K562 (cell line): ENCODE measurements around the gene BLOC1S3. TPM values are rescaled to one million over a fixed set of nuclear protein-coding genes. Genes with fewer than 3 reads are reported as not detected.

Source experiments
- ATAC-seq: fragments of 200-7000 bp; cut with Tn5 transposase; 3 replicates; pipeline ENCODE4 v1.9.1; 2020; ENCODE audit warnings: moderate library complexity
- BruUV-seq: library from RNA; stranded (reverse); fragments of 400-500 nt; replicated peaks from 2 replicates; lab custom pipeline; 2021; lab: Mats Ljungman, UMichigan
- CTCF ChIA-PET: fragments of 300-600 bp; formaldehyde crosslinking; extraction: SDS; loops from one replicate; lab custom pipeline; 2021; ENCODE audit warnings: low intra/inter-chr PET ratio; lab: Yijun Ruan, JAX
- POLR2A ChIA-PET: fragments of 300-600, 350-650 bp; sonication (Branson Sonifier 250); formaldehyde crosslinking; extraction: SDS; loops from one replicate; lab custom pipeline; 2021; ENCODE audit warnings: antibody characterized with exemption, inconsistent platforms; lab: Yijun Ruan, JAX
- DNase-seq, 4 experiments: peaks; one replicate each; pipeline versions ENCODE4 v3.0.0 to v3.0.0-alpha.2; 2011 to 2018; ENCODE audit warnings: low spot score in 3 of 4, mixed read lengths in 3 of 4; ENCODE audit errors: extremely low read depth in 1 of 4
- FAIRE-seq: peaks from 2 replicates; lab custom pipeline; 2011; peaks lifted over from hg19 to GRCh38; lab: Jason Lieb, UNC
- H2AFZ ChIP-seq: 2 replicates; pipeline ENCODE4 v1.6.0; 2011; ENCODE audit warnings: low read depth, low read length, control low read depth, inconsistent platforms
- H3K27ac ChIP-seq: fragments of 200-600 bp; 3 replicates; pipeline ENCODE4 v1.8.0; 2011; ENCODE audit warnings: low read depth, mild to moderate bottlenecking, control low read depth, inconsistent platforms, low read length, moderate library complexity, mixed read lengths; ENCODE audit errors: extremely low read depth
- H3K27me3 ChIP-seq, 2 experiments: fragments of 300-600 bp in 1 of 2; 2 replicates in 1 of 2; 3 replicates in 1 of 2; pipeline versions ENCODE4 v1.6.0 to v1.8.0; 2011; ENCODE audit warnings: inconsistent platforms in 2 of 2, low read length in 2 of 2, mild to moderate bottlenecking in 1 of 2, mixed read lengths in 1 of 2, moderate library complexity in 1 of 2; ENCODE audit not compliant: control insufficient read depth in 2 of 2, insufficient read depth in 2 of 2
- H3K36me3 ChIP-seq: fragments of 300-600 bp; 3 replicates; pipeline ENCODE4 v1.8.0; 2011; ENCODE audit warnings: mild to moderate bottlenecking, low read length, inconsistent platforms; ENCODE audit not compliant: control insufficient read depth, insufficient read depth
- H3K4me1 ChIP-seq, 2 experiments: fragments of 200-600 bp in 1 of 2; replicated peaks in 1 of 2; 2 replicates in 1 of 2; 3 replicates in 1 of 2; pipeline versions ENCODE4 v1.5.1 to v1.8.0; 2011; ENCODE audit warnings: inconsistent platforms in 2 of 2, low read length in 2 of 2, mild to moderate bottlenecking in 1 of 2, mixed read lengths in 1 of 2, moderate library complexity in 1 of 2; ENCODE audit not compliant: control insufficient read depth in 2 of 2, insufficient read depth in 2 of 2
- H3K4me2 ChIP-seq: 2 replicates; pipeline ENCODE4 v1.6.1; 2011; ENCODE audit warnings: low read length, control low read depth, inconsistent platforms, mixed read lengths; ENCODE audit not compliant: insufficient read depth
- H3K4me3 ChIP-seq: fragments of 200-600 bp; sonication (generic), shearing (Covaris generic); 2 replicates; pipeline ENCODE4 v1.5.1; 2016; ENCODE audit warnings: control low read depth, inconsistent platforms
- H3K79me2 ChIP-seq: fragments of 200-600 bp; 3 replicates; pipeline ENCODE4 v1.8.0; 2011; ENCODE audit warnings: low read length, inconsistent platforms; ENCODE audit not compliant: control insufficient read depth, insufficient read depth
- H3K9ac ChIP-seq, 2 experiments: 2 replicates each; pipeline versions ENCODE4 v1.6.0 to v1.6.1; 2011; ENCODE audit warnings: low read depth in 2 of 2, low read length in 2 of 2, control low read depth in 1 of 2, inconsistent platforms in 1 of 2, mild to moderate bottlenecking in 1 of 2, mixed read lengths in 1 of 2; ENCODE audit not compliant: insufficient read depth in 1 of 2
- H3K9me1 ChIP-seq: one replicate; pipeline ENCODE4 v1.6.0; 2011; ENCODE audit warnings: inconsistent platforms, mild to moderate bottlenecking, low read length, moderate library complexity; ENCODE audit not compliant: control insufficient read depth, insufficient read depth
- H3K9me3 ChIP-seq: replicated peaks from 2 replicates; pipeline ENCODE4 v1.5.1; 2011; ENCODE audit warnings: low read depth, low read length, inconsistent platforms; ENCODE audit not compliant: control insufficient read depth, insufficient read depth
- H4K20me1 ChIP-seq: replicated peaks from 2 replicates; pipeline ENCODE4 v1.6.1; 2011; ENCODE audit warnings: low read length, inconsistent platforms, mixed read lengths; ENCODE audit not compliant: control insufficient read depth, insufficient read depth
- POLR2G ChIP-seq: fragments of 200-400 bp; formaldehyde crosslinking; IDR thresholded peaks from 2 replicates; pipeline ENCODE4 v1.6.1; 2017; ENCODE audit warnings: low read depth, mild to moderate bottlenecking, antibody characterized with exemption, low read length, moderate library complexity
- SREBF1 ChIP-seq: fragments of 150-350 bp; IDR thresholded peaks from 2 replicates; pipeline ENCODE4 v1.6.1; 2014; ENCODE audit warnings: antibody characterized with exemption, low read depth, low read length, borderline replicate concordance
- TCF3 ChIP-seq: sonication (generic); formaldehyde crosslinking; IDR thresholded peaks from 2 replicates; pipeline ENCODE4 v1.4.0; 2020; ENCODE audit warnings: mild to moderate bottlenecking, missing genetic modification reagents
- ZNF324 ChIP-seq: fragments of 250-450 bp; sonication (Bioruptor Pico); IDR thresholded peaks from 2 replicates; pipeline ENCODE4 v1.4.0; 2020; ENCODE audit warnings: mild to moderate bottlenecking
- WGBS: fragments of 100-300 bp; shearing (Covaris generic); methylation state at CpG from one replicate; pipeline ENCODE4 v1.1.6; 2016; ENCODE audit warnings: low coverage, mixed read lengths; ENCODE audit not compliant: insufficient coverage; ENCODE audit errors: missing lambda C conversion rate; 5-methylcytosine and 5-hydroxymethylcytosine counted together
- in situ Hi-C: fragments of 300-500 bp; cut with MboI; formaldehyde crosslinking; loops from 4 replicates; pipeline ENCODE4 v1.15.0; 2018; ENCODE audit warnings: inconsistent platforms, mixed read lengths
- intact Hi-C: fragments of 100-400 bp; cut with micrococcal nuclease; formaldehyde crosslinking; loops from 2 replicates; pipeline ENCODE4 v1.14.2; 2022
- polyA plus RNA-seq, 8 experiments: library from polyadenylated mRNA; depleted of rRNA in 4 of 8; stranded (reverse) in 5 of 8; unstranded in 3 of 8; fragments of >200 nt; fragmentation: Nextera tagmentation in 2 of 8; fragmentation: Illumina TruSeq in 1 of 8; extraction: Ambion mirVana in 2 of 8; extraction: Trizol in 1 of 8; gene quantifications; 2 replicates each; pipeline versions ENCODE4 v1.2.1 to v1.2.3, GENCODE V29; 2011 to 2014; ENCODE audit warnings: inconsistent platforms in 1 of 8, missing spikeins in 1 of 8
- total RNA-seq, 7 experiments: library from RNA; depleted of rRNA in 6 of 7; stranded (reverse); fragments of >200 nt in 6 of 7; fragmentation: Illumina TruSeq in 2 of 7; extraction: Trizol in 2 of 7; gene quantifications; 2 replicates each; pipeline versions ENCODE4 v1.2.1 to v1.2.3, GENCODE V29; 2011 to 2021; ENCODE audit warnings: low replicate concordance in 1 of 7
- TF ChIP-seq, protein P1 (sequence below): IDR thresholded peaks from 2 replicates; pipeline ENCODE4 v1.6.1; 2011; ENCODE audit warnings: borderline replicate concordance, low read depth, mild to moderate bottlenecking, moderate library complexity, low read length; ENCODE audit not compliant: insufficient read depth, poor library complexity, severe bottlenecking

Gene BLOC1S3
- total and polyA plus RNA-seq, 9 of the 15 experiments (the other 6 are each of a cell fraction or from before 2014, with no cell fraction given): 3.9 to 20.2 (median 10.4) TPM

DNA sequence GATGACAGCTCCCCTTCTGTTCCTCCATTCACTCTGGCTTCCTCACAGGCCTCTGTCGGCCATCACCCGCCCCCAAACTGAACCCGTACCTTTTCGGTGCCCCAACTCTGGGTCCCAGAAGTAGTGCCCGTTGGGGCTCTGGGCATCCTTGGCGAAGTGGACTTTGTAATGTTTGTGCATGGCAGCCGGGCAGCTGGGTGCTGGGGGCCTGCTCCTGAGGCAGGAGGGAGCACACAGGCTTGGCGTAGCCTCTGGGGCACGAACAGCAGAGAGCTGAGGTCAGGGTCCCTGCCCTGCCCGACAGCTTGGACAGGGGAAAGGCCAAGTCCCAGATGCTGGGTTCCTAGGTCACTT lies 18.6 kb upstream of the BLOC1S3 start:
- intact Hi-C loops (no loop called here), in situ Hi-C loops (no loop called here)
- peaks cover 3 to 72% of the 10 kb centered on the region in 2 experiments; a peak in 3 of 5 replicates for H3K4me1 ChIP-seq
- no peak overlapping the region for H2AFZ ChIP-seq
- no TSS peak for BruUV-seq
- 24% methylated on average over 8 of the region's 10 CpGs for WGBS
- peaks cover 17% of the 10 kb centered on the region; the same call in 1 of the 2 replicates for H4K20me1 ChIP-seq
- ATAC-seq: no peak
- CTCF ChIA-PET: no interaction called here
- no peak overlapping the region for H3K4me3 ChIP-seq
- FAIRE-seq: no peak
- POLR2A ChIA-PET: interaction anchor here (1.4 kb wide), 1 partner anchor 27 kb away, joined by 3 read pairs; no protein-coding TSS in a partner anchor
- DNase-seq: no peak
- H3K27ac ChIP-seq: no peak overlapping the region
- no peak overlapping the region for H3K4me2 ChIP-seq
- no peaks in the 10 kb centered on the region for H3K9me3 ChIP-seq
- no peaks in the 10 kb centered on the region for H3K79me2 ChIP-seq
- TF ChIP-seq ZNF324 (CRISPR knock-in tag) (no peak), POLR2G (peak; percentile 40), SREBF1 (no peak), TCF3 (CRISPR knock-in tag) (no peak)
- TF ChIP-seq, protein P1, sequence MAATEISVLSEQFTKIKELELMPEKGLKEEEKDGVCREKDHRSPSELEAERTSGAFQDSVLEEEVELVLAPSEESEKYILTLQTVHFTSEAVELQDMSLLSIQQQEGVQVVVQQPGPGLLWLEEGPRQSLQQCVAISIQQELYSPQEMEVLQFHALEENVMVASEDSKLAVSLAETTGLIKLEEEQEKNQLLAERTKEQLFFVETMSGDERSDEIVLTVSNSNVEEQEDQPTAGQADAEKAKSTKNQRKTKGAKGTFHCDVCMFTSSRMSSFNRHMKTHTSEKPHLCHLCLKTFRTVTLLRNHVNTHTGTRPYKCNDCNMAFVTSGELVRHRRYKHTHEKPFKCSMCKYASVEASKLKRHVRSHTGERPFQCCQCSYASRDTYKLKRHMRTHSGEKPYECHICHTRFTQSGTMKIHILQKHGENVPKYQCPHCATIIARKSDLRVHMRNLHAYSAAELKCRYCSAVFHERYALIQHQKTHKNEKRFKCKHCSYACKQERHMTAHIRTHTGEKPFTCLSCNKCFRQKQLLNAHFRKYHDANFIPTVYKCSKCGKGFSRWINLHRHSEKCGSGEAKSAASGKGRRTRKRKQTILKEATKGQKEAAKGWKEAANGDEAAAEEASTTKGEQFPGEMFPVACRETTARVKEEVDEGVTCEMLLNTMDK: no peak
- no peak overlapping the region for H3K9ac ChIP-seq
- H3K9me1 ChIP-seq: no peaks in the 10 kb centered on the region
- peaks cover 6 to 26% of the 10 kb centered on the region in 2 experiments; a peak in 4 of 5 replicates for H3K27me3 ChIP-seq
- H3K36me3 ChIP-seq: no peaks in the 10 kb centered on the region
